GM10248 (cell line): ENCODE data around the gene NPTX1.

ENCODE experiments used
- CTCF ChIA-PET: fragments of 300-600 bp; sonication (Branson Sonifier 250); formaldehyde crosslinking; extraction: SDS; loops from one replicate; lab custom pipeline; 2021; ENCODE audit warnings: antibody characterized with exemption; lab: Yijun Ruan, JAX
- POLR2A ChIA-PET: fragments of 350-650 bp; sonication (Branson Sonifier 250); formaldehyde crosslinking; extraction: SDS; loops from one replicate; lab custom pipeline; 2020; ENCODE audit warnings: antibody characterized with exemption; lab: Yijun Ruan, JAX
- DNase-seq: peaks from one replicate; pipeline ENCODE4 v3.0.0; 2012; ENCODE audit errors: extremely low spot score
- TF ChIP-seq, protein P1 (sequence below): IDR thresholded peaks from 2 replicates; pipeline ENCODE4 v1.5.1; 2012; ENCODE audit warnings: mild to moderate bottlenecking, low read depth; ENCODE audit errors: extremely low read depth, missing control alignments, control extremely low read depth

NPTX1 gene, protein sequence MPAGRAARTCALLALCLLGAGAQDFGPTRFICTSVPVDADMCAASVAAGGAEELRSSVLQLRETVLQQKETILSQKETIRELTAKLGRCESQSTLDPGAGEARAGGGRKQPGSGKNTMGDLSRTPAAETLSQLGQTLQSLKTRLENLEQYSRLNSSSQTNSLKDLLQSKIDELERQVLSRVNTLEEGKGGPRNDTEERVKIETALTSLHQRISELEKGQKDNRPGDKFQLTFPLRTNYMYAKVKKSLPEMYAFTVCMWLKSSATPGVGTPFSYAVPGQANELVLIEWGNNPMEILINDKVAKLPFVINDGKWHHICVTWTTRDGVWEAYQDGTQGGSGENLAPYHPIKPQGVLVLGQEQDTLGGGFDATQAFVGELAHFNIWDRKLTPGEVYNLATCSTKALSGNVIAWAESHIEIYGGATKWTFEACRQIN

DNA sequence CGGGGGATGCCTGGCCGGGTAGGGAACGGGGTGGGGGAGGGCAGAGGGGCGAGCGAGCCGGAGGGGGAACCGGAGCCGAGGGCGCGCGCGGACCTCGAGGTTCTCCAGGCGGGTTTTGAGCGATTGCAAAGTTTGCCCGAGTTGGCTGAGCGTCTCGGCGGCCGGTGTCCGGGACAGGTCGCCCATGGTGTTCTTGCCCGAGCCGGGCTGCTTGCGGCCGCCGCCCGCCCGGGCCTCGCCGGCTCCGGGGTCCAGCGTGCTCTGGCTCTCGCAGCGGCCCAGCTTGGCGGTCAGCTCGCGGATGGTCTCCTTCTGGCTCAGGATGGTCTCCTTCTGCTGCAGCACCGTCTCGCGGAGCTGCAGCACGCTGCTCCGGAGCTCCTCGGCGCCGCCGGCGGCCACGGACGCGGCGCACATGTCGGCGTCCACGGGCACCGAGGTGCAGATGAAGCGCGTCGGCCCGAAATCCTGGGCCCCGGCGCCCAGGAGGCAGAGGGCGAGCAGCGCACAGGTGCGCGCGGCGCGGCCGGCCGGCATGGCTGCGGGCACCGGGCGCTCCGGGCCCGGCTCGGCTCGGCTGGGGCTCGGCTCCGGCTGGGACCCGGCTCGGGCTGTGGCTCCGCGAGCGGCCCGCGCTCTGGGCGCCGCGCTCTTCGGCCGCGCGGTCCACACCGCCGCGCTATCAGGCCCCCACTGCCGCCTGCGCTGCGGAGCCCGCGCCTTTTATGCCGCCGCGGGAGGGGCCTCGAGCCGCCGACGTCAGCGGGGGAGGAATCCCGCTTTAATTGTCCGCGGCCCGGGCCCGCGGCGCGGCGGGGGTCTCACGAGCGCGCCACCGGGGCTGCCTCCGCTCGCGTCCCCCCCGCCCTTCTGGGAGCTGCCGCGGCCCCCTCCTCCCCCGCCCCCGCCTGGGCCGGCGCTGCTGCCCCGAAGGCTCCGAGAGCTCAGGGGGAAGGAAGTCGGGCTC lies at the start of gene NPTX1:
Gene NPTX1, minus strand, starts transcription at position 698 of the 967 bp plus-strand sequence. Its CDS starts 161 bp downstream, at position 537.
- TF ChIP-seq, protein P1, sequence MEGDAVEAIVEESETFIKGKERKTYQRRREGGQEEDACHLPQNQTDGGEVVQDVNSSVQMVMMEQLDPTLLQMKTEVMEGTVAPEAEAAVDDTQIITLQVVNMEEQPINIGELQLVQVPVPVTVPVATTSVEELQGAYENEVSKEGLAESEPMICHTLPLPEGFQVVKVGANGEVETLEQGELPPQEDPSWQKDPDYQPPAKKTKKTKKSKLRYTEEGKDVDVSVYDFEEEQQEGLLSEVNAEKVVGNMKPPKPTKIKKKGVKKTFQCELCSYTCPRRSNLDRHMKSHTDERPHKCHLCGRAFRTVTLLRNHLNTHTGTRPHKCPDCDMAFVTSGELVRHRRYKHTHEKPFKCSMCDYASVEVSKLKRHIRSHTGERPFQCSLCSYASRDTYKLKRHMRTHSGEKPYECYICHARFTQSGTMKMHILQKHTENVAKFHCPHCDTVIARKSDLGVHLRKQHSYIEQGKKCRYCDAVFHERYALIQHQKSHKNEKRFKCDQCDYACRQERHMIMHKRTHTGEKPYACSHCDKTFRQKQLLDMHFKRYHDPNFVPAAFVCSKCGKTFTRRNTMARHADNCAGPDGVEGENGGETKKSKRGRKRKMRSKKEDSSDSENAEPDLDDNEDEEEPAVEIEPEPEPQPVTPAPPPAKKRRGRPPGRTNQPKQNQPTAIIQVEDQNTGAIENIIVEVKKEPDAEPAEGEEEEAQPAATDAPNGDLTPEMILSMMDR = no peak
- CTCF ChIA-PET = interaction anchor here (1.1 kb wide), 1 partner anchor 55 kb away, joined by 3 read pairs; no protein-coding TSS in a partner anchor
- POLR2A ChIA-PET = no interaction called here
- no peak for DNase-seq

DNA sequence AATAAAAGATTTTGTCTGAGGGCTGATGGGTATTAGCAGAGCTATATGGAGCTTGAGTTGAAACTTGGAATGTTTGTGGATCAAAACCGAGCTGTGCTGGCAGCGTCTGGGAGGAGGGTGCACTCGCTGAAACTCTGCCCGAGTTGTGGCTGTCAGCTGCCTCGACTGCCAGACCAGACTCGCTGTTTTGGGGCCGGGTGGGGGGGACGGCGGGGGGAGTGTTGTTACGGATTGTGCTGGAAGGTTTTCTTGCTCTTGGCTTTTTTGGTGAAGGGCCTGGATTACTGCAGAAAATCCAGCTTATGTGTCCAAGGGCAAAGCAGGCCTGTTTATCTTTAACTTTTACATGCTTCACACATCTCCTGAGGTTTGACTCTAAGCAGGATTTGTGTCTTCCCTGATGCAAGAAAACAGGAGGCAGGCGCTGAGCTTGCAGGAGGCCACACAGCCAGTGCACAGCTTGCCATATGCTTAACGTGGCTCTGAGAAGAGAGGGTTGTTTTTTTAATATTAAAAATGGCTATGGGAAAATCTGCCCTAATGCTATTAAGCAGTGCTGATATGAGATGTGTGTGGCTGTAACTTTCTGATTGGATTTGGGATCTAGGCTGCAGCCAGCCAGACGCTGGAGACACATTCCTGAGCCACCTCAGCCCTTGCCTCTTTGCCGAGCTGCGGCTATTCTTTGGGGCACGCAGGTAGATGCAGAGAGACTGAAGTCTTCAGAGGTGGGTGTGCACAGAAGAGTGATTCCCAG lies 47.7 kb upstream of the NPTX1 start:
- no peak for DNase-seq
- TF ChIP-seq, protein P1 = no peak
- POLR2A ChIA-PET = no interaction called here
- CTCF ChIA-PET = interaction anchor here (1.1 kb wide), 1 partner anchor 18 kb away, joined by 3 read pairs; no protein-coding TSS in a partner anchor

GRCh38 chr17:80523054-80523744 lies 46.8 kb upstream of the NPTX1 start:
- TF ChIP-seq, protein P1 = no peak
- CTCF ChIA-PET = interaction anchor here (1.1 kb wide), 1 partner anchor 17 kb away, joined by 3 read pairs; no protein-coding TSS in a partner anchor
- POLR2A ChIA-PET = no interaction called here
- DNase-seq = no peak

GRCh38 chr17:80520810-80521455 lies 44.5 kb upstream of the NPTX1 start:
- DNase-seq = no peak
- TF ChIP-seq, protein P1 = no peak
- ChIA-PET POLR2A (no interaction called here), CTCF (interaction anchor here (0.8 kb wide), 1 partner anchor 22 kb away, joined by 3 read pairs; no protein-coding TSS in a partner anchor)

DNA sequence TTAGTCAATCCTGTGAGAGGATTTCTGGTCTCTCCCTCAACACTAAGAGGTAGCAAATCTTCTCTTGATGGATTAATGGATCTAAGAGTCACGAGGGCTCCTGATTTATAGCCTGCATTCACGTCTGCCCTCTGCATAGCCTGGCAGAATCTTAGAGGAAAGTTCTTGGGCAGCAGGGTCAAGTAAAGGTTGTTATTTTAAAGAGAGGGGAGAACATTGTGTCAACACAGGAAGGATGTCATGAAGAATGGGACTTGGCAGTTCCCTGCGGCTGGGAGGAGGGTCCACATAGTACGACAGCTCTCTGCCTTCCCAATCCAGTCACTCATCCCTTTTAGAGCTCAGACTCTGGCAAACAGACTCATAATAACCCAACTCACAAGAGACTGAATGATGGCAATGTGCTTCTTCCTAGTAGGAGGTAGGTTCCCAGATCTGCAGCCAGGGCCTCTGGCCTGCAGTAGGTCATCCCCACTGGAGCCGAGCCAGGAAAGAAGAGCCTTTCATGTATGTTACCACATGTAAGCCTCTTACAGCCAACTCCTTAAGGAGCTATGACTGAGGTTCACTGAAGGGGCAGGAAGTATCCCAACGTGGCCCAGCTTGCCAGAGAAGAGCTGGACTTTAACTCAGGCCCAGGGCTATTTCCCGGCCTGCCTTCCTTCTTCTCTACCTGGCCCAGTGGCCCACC lies 42.8 kb upstream of the NPTX1 start:
- TF ChIP-seq, protein P1 = no peak
- DNase-seq = no peak
- ChIA-PET CTCF (no interaction called here), POLR2A (no interaction called here)
